Activated CD4-positive, alpha-beta T cell treated with anti-CD3 and anti-CD28 coated beads, Interleukin-10, Interleukin-2, amounts not matched to agents 100 ng/mL and 50 ng/mL, durations not matched to agents 16 hours and 8 hours (primary cell): Measurements from ENCODE around the gene HERC4.
"Not testable (repeated sequence)": the region's sequence is repeated elsewhere in the genome, so short reads cannot be mapped to it uniquely, and the experiment has no call there.

ENCODE experiments used
- DNase-seq: peaks from one replicate; pipeline ENCODE4 v3.0.0-alpha.2; 2020

Gene HERC4

DNA sequence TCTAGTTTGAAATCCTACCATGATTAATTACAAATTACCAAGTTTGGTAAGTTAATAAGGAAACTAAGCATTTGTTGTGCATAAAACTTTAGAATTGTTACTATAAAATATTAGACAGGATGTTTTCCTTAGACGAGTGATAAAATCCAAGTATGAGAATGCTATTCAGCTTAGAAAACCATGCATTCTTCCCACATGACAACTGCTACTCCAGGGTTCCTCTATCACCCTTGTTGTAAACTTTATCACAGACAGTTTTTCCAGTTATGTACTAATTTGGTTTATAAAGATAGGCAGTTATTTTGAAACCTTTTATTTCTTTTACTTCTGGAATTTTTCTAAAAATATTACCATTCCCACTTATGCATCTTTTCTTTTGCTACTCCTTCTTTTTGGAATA, 138.7 kb downstream of the HERC4 start:
- DNase-seq, result no peak

DNA sequence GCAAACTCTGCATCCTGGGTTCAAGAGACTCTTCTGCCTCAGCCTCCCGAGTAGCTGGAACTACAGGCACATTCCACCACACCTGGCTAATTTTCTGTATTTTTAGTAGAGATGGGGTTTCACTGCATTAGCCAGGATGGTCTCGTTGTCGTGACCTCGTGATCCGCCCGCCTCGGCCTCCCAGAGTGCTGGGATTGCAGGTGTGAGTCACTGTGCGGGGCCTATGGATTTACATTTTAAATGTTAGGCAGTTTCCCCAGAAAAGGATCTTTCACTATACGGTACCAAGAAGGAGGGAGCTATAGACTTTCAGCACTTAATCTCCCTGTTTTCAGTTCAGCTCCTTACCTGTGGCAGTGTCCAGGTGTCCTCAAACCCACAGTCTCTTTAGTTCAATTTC, 139.9 kb downstream of the HERC4 start:
- DNase-seq, result no peak

DNA sequence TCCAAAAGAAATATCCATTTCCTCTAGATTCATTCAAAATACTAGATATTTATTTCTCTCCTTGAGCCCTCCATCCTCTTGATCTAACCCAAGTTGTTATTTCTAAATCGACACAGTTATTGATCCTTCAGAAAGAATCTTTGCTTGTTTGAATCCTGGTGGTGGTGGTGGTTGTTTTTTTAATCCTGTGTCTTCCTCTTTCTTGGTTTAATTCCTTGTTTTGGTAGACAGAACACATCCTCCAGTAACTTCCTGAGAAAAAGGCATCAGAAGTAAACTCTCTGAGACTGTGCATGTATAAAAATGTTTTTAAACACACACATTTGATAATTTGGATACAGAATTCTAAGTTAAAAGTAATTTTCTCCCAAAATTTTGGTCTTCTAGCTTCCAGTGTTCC, 140.7 kb downstream of the HERC4 start:
- DNase-seq, result no peak

DNA sequence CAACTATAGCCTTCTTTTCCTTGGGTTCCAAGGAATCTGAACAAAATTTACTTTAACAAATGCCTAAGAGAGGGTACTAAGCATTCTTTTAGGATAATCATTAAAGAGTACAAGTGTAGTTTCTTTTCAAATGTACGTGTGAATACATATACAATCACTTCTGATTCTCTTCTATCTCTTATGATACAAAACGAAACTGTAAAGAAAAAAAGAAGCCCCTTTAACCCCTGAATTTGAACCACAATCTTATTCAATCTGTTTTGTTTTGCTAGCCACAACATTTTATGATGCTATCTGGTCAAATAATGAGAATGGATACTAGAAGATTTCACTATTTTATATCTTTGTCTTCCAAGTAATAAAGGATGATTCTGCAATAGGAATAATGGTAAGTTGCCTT, 141.9 kb downstream of the HERC4 start:
- peak; percentile 4 for DNase-seq

DNA sequence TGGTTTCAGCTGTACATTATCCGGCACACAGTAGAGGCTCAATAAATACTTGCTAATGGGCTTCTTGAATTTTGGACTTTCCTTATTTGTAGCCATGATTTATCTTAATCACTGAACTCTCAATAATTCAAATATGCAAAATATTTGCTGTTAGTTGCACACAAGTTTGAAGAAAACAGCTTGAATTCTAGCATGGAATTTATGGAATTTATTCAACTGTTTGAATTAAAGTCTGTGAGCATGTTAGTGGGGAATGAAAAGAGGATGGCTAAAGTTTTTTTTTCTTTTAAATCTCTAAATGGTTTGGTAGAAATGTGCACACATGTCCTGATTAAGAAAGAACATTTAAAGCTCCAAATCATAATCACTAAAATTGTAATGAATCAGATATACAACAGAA, 148.1 kb downstream of the HERC4 start:
- no peak for DNase-seq

DNA sequence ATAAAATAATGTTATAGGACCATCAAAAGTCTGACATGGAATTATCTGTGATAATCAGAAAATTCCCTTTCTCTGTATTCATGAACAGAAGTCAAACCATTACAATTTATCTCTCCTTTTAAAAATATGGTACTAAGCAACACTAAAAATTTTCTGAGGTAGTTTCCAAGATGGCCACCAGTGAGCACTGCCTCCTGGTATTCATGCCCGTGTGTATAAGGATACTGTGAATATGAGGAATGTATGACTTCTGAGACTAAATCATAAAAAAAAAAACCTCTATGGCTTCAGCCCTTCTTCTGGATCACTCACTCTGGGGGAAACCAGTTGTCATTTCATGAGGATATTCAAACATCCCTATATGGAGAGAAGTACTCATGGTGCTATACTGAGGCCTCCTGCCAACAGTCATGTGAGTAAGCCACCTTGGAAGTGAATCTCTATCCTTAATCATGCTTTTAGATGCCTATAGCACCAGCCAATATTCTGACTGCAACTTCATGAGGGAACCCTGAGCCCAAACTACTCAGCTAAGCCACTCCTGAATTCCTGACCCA, 149.6 kb downstream of the HERC4 start:
- no peak for DNase-seq

DNA sequence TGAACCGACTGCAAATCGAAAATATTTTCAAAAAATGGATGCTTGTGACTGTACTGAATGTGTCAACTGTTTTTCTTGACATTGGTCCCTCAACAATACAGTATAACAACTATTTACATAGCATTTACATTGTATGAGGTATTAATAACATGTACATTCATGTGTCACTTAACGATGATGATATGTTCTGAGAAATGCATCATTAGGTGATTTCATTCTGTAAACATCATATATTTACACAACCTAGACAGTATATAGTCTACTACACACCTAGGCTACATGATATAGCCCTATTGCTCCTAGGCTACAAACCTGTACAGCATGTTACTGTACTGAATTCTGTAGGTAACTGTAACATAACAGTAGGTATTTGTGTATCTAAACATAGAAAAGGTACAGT, 150.9 kb downstream of the HERC4 start:
- no peak for DNase-seq

DNA sequence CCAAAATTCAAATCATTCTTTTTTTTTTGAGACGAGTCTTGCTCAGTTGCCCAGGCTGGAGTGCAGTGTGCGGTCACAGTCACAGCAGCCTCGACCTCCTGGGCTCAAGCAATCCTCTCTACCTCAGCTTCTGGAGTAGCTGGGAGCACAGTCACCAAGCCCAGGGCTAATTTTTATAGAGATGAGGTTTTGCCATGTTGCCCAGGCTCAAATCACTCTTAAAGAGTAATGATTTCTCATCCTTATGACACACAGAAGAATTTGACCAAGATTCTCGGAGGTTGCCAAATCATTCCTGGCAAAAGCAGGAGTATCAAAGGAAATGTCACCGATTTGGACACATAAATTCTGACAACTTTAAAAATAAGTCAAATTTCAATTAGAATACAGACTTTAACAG, 151.5 kb downstream of the HERC4 start:
- no peak for DNase-seq

DNA sequence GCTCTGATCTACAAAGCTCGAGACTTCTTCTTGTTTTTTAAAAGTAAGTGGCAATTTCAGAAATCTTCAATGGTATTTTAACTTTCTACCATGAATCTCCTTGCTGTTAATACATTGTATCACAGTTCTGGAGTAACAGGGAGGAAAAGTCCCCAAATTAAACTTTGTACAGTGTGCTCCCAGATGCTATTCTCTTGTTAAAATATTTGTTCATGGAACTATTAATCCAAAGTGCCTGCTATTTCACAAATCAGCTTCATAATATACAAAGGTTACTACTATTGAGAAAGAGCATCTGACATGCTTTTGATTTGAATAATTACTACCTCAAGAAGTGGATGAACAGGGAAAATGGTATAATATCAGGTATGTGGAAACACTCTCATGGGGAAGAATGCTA, 154.0 kb downstream of the HERC4 start:
- no peak for DNase-seq

DNA sequence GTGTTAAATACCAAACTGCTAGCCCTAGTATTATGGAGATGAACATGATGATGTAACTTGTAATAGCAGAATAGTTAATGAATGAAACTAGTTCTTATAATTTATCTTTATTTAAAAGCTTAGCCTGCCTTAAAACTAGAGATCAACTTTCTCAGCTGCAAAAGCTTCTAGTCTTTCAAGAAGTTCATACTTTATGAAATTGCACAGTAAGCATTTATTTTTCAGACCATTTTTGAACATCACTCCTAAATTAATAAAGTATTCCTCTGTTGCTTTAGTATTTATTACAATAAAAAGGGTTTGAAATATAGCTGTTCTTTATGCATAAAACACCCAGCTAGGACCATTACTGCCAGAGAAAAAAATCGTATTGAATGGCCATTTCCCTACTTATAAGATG, 157.4 kb downstream of the HERC4 start:
- no peak for DNase-seq

DNA sequence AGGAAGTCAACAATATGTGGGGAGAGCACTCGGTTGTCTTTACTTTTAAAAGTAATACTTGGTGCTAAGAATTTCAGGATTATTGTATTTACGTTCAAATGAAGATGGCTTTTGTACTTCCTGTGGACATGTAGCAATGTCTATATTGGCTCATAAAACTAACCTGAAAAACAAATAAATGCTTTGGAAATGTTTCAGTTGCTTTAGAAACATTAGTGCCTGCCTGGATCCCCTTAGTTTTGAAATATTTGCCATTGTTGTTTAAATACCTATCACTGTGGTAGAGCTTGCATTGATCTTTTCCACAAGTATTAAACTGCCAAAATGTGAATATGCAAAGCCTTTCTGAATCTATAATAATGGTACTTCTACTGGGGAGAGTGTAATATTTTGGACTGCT, 157.9 kb downstream of the HERC4 start:
- DNase-seq, result no peak

DNA sequence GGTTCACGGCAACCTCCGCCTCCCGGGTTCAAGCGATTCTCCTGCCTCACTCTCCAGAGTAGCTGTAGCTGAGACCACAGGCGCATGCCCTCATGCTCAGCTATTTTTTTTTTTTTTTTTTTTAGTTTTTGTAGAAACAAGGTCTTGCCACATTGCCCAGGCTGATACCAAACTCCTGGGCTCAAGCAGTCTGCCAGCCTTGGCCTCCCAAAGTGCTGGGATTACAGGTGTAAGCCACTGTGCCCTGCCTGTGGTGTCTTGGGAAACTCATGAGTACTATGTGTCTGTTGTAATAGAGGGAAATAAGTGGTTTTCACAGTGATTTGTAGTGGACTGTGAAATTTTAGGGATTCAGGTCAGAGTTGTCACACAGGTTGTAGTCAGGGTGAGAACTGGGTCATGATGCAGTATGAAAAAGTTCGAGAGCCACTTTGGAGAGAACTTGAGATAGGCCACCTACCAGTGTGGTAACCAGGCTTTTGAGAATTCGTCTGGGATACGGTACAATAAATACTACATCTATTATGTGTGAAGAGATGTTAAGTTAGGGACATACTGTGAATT, 160.2 kb downstream of the HERC4 start:
- DNase-seq, result no peak

DNA sequence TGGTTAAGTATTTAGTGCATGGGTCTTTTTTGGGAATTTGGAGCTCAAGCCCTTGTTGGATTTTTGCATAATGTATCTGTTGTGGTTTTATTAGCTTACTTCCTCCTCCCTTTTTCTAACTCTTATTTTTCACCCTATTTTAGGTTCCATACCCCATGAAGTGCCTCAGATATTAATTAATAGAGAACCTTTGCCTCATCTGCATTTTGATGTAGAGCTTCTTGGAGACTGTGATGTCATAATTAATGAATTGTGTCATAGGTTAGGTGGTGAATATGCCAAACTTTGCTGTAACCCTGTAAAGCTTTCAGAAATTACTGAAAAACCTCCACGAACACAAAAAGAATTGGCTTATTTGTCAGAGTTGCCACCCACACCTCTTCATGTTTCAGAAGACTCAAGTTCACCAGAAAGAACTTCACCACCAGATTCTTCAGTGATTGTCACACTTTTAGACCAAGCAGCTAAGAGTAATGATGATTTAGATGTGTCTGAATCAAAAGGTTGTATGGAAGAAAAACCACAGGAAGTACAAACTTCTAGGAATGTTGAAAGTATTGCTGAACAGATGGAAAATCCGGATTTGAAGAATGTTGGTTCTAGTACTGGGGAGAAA, 162.6 kb downstream of the HERC4 start:
- DNase-seq, result no peak

DNA sequence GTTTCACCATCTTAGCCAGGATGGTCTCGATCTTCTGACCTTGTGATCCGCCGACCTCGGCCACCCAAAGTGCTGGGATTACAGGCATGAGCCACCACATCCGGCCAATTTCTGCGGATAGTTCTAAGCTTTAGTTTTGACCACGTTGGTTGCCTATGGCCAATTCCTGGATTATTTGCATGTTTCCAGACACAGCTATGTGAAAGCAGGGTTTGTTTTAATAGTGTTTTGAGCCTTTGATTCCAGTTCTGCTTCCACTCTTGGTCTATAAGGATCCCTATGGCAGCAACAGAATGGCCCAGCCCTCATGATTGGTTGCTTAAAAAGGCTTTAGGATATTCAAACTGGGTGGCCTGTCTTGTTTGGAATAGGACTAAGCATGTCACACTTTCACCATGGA, 171.5 kb downstream of the HERC4 start:
- no peak for DNase-seq

DNA sequence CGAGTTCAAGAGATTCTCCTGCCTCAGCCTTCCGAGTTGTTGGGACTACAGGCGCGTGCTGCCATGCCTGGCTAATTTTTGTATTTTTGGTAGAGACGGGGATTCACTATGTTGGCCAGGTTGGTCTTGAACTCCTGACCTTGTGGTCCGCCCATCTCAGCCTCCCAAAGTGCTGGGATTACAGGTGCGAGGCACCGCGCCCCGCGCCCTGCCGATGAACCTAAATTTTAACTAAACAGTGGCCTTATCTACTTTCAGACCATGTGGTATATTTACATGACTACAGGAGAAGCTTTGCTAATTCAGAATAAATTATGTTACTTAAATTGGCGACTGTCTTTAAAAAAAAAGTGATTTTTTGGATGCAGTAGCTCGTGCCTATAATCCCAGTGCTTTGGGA, 181.4 kb downstream of the HERC4 start:
- DNase-seq, result no peak

DNA sequence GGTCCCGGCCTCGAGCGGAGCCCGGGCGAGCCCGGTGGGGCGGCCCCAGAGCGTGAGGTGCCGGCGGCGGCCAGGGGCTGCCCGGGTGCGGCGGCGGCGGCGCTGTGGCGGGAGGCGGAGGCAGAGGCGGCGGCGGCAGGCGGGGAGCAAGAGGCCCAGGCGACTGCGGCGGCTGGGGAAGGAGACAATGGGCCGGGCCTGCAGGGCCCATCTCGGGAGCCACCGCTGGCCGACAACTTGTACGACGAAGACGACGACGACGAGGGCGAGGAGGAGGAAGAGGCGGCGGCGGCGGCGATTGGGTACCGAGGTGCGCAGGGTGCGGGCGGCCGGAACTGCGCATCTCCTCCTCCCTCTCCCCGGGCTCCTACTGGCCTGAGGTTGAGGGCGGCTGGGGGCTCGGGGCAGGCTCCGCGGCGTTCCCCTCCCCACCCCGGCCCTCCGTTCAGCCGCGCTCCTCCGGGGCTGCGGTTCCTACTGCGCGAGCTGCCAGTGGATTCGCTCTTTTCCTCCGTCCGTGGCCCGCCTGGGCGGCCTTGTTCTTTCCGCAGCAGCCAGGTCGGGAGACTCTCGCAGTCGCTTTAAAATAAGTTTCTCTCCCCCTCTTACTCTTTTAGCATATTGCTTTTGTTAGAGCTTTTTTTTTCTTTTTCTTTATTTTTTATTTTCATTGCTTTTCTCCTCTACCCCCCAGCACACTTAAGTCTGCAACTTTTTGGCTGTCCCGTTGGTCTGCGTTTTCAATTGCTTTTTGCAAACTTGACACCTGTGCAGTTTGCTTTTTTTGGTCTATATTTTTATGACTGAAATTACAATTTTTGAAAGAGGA, 190.0 kb downstream of the HERC4 start:
- peak; percentile 86 for DNase-seq

DNA sequence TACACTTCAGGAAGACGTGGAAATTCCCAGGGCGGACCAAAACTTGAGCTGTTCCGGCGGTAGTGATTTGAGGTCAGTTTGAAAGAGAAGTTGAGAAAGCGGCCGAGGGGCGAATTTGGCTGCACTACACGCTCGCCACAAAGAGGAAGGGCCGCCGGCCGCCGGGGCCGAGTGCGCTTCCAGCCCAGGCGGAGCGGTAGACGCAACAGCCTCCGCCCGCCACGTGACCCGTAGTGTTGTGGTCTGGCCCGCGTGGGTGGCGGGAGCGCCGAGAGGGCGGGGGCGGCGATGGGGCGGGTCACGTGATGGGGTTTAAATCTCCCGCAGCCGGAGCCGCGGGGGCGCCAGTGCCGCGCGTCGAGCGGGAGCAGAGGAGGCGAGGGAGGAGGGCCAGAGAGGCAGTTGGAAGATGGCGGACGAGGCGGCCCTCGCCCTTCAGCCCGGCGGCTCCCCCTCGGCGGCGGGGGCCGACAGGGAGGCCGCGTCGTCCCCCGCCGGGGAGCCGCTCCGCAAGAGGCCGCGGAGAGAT, 190.7 kb downstream of the HERC4 start, which contains the start of gene SIRT1:
Gene SIRT1 (plus strand): TSS at position 344 of the 529 bp plus-strand sequence. CDS start 66 bp downstream, at position 410.
- peak; percentile 97 for DNase-seq

DNA sequence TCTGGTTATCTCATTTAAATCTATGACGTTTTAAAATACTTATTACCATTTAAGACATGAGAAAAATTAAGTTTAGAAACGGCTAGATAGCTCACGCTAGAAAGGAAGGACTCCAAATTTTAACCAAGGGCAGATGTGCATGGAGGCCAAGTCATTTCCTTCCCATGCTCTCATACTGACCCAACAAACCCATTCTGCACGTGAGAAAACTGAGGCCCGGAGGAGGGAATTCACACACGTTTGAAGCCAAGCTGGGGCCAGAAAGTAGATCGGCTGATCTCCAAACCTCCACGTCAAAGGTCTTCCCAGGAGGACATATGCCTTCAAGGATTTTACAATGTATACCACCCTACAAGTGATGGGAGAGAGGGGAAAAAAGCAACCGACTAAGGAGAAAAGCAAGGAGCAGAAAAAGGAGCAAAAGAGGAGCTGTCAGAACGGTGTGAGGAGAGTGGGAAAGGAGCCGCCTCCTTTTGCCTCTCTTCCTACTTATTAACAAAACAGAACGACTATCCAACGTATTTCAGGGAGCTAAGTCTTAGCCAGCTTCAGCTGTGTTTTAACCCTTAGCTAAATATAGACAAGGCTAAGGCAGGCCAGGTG, 191.3 kb downstream of the HERC4 start:
- DNase-seq, result no peak

DNA sequence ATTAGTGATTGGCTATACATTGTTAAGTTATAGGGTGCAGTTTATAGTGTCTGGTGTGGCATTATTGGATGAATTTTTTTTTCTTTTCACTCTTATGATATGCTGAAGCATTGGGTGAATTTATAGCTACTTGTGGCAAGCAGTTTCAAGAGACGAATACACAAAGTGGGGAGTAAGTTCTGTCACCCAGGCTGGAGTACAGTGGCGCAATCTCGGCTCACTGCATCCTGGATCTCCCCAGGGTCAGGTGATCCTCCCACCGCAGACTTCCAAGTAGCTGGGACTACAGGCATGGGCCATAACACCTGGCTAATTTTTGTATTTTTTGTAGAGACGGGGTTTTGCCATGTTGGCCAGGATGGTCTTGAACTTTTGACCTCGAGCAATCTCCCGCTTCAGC, 196.9 kb downstream of the HERC4 start:
- no peak for DNase-seq

DNA sequence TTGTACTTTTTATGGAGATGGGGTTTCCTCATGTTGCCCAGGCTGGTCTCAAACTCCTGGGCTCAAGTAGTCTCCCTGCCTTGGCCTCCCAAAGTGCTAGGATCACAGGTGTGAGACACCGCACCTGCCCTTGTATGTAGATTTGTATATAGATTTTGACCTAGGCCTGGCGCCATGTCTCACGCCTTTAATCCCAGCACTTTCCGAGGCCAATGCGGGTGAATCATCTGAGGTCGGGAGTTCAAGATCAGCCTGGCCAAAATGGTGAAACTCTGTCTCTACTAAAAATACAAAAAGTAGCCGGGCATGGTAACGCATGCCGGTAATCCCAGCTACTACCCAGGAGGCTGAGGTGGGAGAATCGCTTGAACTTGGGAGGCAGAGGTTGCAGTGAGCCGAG, 197.7 kb downstream of the HERC4 start:
- DNase-seq, result not testable (repeated sequence)

DNA sequence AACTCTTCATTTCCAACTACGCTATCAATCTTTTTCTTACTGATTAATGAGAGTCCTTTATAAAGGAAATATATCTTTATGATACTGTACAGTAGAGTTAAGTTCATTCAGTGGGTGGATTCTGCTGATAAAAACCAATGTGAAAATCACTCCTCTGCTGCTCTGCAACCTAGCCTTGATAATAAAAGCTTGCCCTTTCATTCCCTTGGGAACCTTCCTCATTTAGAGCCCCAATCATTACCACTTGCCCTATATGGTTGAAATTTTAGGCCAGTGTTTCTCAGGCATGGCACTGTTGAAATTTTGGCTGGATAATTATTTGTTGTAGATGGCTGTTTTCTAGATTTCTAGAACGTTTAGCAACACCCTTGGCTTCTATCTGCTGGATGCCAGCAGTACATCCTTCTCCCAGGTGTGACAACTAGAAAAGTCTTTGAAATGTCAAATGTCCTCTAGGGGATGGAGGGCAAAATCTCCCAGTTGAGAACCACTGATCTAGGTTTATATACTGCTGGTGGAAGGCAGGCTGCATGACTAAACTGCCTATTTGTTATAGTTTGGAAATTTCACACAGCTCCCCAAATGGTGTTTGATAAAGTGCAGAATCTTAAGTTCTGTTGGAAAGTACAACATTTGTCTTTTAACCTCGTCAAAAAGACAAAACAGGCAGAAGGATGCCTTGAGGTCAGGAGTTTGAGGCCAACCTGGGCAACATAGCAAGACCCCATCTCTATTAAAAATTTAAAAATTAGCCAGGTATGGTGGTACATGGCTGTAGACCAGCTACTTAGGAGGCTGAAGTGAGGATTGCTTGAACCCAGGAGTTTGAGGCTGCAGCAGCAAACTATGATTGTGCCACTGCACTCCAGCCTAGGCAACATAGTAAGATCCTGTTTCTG, 199.5 kb downstream of the HERC4 start:
- no peak for DNase-seq
